Stimulated activated CD4-positive, alpha-beta T cell treated with anti-CD3 and anti-CD28 coated beads, Interleukin-15, amount 100 ng/mL, for 48 hours (primary cell): ENCODE measurements around the gene KLHL29.

ENCODE experiments used
- DNase-seq, 2 donors: peaks; one replicate each; pipeline ENCODE4 v3.0.0-alpha.2; 2020; ENCODE audit warnings: low read depth in 2 of 2

Gene KLHL29

DNA sequence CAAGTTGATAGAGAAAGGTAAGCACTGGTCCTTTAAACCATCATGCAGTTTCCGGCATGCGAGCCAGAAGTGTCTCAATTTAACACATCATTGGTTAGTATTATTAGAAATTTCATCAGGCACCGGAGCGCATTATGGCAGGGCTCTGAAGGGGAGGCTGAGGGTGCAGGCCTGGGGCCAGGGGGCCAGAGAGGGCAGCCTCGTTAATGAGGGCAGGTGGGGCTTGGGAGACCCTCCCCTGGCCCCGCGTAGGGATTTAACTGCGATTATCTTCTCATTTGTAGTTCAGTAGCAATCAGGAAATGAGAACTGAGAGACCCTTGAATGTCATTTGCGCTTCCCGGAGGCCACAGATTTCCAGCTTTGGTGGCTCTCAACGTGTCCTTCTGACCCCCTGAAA lies 246.4 kb downstream of the KLHL29 start:
- DNase-seq = no peak

DNA sequence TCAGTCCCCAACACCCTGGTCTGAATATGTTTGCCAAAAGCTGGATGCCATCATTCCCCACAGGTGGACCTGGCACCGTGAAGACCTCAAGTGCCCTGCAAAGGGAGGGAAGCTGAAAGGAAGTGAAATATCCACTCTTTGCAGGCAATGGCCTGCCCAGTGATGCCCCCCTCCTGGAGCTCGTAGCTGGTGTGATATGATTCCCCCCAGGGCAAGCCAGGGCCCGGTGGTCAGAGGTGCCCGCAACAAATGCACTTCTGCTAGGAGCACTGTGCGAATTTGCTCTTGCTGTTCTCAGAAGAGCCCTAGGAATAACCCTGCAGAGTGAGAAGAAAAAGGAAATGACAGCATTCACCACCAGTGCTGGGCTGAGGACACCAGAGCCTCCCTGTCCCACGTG lies 247.4 kb downstream of the KLHL29 start:
- no peak for DNase-seq

DNA sequence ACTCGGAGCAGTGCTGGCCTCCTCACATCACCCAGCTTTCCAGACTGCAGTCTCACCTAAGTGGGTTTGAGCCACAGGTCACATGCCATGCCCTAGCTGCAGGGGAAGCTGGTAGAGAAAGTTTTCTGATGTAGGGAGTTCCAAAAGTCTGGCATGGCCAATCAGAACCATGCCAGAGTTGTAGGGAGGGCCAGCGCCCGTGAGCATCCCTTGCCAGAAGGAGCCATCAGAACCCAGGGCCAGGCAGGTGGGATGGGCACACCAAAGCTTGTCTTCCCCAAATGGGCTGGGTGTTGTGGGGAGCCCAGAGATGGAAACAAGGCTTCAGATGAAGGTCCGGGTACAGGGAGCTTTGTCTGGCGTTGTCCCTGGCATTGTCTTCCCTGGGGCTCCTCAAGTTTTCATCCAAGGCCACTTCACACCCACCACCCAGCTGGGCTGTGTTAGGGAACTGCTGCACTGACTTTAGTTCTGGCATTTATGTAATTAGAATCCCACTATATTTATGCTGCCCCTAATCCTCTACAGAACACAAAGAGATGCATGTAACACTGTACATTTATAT lies 247.9 kb downstream of the KLHL29 start:
- no peak for DNase-seq

DNA sequence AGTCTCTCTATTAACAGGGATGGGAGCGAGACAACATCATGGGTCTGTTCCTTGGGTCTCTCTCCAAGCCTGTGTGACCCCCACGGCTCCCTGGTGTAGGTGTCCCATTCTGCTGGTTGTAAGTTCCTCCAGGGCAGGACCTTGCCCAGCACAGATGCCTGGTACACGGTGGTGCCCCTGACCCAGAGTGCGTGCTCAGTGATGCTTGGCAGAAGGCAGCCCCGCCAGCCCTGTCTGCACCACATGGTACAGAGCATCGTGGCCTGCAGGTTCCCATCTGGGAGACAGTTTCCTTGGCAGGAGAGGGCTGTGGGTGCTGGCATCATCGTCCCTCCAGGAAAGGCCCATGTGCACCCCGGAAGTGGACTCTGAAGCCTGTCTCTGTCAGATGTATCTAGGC lies 249.0 kb downstream of the KLHL29 start:
- no peak for DNase-seq

DNA sequence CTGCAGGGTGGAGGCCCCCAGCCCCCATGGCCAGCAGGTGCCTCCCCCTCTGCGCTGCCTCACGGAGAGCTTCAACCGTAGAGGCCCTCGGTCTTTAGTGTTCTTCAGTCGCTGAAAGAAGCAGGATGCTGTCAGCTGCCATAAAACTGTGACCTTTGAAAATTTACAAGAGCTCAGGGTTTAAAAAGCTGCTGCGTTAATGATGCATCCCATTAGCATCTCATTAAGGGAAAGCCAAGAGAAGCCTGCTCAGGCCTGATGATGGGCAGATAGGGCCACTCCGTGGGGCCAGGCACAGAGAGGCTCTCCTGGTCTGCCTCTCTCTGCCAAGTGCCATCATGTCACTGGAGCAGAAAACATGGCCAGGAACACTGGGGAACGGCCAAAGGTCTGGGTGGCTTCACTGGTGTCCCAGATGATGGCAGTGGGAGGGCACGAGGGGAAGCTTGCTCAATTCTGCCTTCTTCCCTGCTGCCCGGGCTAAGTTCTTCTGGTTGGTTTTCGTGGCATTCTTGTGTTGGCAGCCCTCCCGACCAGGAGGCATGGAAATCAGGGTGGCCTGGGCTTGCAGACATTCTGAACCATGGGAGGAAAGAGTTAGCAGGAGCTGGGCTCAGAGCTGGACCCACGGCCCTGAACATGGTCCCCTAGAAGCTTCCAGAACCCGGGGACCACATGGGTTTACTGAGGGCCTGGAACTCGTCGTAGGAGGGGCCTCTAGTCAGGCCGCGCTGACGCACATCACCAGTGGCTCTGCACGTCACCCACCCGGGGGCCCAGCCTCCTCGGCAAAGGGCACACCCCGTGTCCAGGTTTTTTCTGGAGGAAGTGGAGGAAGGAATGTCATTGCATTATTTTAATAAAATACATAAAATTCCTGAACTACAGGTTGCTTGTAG lies 250.7 kb downstream of the KLHL29 start:
- DNase-seq = no peak

DNA sequence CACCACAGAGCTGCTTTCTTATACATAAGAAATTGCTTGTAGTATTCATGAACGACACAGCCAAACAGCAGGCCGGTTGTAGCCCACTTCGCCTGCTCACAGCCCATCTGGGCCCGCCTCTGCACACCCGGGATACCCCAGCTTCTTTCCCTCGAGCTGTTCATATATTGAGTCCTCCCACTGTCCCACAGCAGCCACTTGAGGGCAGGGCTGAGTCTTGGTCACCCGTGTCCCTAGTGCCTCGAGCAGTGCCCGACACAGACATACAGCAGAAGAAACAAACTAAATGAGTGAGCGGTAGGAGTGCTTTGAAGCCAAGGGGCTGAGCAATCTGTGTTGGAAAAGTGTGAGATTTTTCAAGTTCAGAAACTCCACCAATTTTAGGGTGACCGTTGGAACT lies 251.4 kb downstream of the KLHL29 start:
- no peak for DNase-seq

DNA sequence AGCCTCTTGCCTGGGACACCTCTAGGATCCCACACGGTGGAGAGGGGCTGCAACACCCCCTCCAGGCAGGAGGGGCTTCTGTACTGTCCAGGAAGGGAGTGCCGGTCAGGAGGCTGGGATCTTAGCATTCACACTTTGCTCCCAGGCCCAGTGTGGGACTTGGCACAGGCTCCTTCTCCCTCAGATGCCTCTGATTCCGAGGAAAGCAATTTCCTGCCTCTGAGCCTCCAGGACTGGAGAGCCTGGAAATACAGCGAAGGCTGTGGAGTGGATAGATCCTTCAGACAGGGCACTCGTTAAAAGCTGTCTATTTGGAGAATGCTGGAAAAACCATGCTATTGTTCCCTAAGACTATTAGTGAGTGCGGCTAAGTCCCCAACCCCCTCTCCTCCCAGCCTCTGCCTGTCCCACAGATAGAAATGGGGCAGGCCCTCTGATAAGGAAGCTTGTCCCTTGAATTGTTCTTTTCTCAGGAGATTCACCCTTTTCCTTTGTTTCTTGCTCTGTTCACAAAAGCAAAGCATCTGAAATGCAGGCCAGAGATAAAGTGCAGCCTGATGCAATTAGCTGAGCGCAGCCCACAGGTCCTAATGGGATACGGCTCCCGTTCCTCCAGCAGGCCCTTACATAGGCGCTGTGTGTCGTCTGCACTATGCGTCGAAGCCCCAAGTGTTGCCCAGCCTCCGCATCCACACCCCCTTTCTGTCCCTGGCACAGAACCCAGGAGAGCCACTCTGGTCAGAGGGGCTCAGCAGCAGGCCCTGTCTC lies 252.2 kb downstream of the KLHL29 start:
- DNase-seq = no peak

DNA sequence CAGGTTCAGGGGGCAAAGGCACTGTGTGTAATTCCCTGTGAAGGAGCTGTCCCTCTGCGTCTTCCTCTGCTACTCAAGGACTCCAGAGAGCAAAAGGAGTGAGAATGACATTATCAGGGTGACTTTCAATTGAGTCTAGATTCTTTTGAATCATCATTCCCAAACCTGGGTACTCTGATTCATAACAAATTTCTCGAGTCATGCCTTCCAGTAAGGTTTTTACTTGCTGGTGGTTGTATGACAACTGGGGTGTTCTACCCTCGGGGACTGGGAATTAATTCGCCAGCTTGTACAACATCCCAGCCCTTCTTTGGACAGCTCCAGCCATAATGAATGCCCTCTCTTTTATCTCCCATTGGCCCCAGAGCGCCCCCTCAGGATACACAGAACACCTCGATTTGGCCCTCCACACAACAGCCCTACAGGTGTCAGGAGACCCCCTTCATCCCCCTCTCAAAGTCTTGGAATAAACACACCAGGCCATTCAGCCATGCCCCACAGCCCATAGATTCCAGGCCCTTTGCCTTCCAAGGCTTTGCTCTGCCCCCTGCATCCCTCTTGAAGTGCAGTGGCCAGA lies 254.5 kb downstream of the KLHL29 start:
- DNase-seq = no peak

DNA sequence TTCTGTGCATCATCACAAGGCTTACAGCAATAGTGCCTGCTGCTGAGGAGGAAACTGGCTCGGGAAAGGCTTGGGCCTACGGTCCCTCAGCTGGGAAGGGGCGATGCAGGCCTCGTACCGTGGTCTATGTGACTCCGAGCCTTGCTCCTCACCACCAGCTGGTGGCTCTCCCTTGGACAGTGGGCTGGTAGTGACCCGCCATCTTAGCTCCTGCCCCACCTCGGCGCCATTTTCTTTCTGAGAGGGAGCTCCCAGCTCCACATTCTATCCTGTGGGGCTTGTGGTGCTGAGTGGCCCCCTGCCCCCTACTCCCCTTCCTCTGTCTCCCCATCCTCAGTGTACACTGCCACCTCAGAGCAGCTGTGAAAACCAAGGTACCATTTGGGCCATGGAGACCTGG lies 255.7 kb downstream of the KLHL29 start:
- DNase-seq = no peak

DNA sequence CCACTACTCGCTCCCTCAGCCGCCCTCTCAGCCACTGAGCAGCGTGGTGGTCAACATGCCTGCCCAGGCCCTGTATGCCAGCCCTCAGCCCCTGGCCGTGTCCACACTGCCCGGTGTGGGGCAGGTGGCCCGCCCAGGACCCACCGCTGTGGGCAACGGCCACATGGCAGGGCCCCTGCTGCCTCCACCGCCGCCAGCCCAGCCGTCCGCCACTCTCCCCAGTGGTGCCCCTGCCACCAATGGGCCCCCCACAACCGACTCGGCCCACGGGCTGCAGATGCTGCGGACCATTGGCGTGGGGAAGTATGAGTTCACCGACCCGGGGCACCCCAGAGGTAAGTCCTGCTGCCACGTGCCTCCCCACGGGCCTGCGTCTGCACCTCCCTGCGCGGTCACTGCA lies 257.5 kb downstream of the KLHL29 start:
- no peak for DNase-seq

DNA sequence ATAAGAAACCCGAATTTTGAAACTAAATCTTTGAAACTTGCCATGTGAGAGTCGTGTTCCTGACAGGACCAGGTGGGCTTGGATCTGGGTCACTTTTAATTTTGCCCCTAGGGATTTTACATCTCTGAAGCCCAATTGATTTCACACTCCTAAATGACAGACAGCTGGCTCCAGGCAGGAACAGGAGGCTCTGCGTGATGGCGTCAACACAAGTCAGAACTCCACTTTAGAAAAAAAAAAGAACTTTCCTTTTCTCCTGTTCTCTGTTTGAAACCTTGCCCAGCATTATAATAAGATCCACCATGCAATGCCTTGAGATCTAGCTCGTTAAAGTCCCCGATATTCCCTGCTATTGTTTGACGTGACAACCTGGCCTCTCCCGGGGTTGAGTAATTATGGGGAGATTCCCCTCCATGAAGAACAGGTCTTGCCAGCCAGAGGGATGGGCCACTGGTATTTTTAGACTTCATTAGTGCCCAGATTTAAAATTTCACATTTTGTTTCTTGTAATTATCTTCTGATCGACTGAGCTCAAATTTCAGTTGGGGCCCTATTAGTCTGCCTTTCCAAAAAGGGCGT lies 260.3 kb downstream of the KLHL29 start:
- DNase-seq = no peak

DNA sequence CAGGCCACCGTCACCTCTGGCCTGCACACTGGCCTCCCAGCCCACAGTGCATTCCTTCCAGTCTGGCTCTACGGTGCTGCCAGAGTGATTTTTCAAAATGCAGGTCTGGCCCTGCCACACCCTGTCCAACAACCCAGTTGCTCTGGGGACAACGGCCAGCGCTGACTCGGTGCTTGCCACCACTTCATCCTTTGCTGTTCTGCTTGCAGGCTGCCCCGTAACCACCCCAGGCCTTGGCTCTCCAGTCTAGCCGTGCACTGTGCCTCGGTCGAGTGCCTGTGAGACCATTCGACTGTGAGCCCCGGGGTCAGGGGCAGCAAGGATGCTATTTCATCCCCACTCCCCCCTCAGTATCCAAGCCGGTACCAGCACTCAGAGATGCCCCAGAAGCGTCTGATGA lies 262.6 kb downstream of the KLHL29 start:
- no peak for DNase-seq

DNA sequence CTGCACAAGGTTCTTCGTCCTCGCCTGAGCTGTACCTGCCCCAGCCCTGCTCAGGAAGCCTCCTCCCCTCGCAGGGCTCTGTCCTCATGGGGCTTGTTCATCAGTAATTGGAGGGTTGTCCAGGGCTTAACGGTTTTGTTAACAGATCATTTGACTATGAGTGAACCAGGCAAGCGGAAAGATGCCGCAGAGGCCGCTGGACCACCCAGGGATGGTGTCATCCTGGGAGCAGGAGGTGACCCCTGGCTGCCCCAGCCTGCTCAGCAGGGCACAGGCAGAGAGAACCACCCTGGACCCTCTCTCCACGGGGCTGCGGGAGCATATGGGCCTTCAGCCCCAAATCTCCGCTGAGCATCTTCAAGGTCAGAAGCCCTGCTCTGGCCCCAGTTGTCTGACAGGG lies 264.3 kb downstream of the KLHL29 start:
- no peak for DNase-seq

DNA sequence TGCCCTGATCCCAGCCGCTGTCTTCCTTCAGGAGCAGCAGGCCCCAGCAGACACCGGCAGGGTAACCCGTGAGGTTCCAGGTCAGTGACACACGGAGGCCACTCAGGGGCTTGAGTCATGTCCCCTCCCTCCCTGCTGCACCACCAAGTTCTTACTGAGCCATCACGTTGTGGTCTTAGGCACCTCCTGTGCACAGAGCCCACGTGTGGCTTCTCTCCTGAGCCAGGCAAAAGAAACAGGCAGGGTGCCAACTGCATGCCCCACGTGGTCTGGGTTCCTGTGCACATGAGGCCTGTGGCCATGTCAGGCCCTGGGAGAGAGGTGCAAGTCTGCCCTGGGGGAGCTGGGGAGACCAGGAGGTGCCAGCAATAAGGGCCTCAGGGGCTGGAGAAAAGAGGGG lies 264.8 kb downstream of the KLHL29 start:
- DNase-seq = no peak

DNA sequence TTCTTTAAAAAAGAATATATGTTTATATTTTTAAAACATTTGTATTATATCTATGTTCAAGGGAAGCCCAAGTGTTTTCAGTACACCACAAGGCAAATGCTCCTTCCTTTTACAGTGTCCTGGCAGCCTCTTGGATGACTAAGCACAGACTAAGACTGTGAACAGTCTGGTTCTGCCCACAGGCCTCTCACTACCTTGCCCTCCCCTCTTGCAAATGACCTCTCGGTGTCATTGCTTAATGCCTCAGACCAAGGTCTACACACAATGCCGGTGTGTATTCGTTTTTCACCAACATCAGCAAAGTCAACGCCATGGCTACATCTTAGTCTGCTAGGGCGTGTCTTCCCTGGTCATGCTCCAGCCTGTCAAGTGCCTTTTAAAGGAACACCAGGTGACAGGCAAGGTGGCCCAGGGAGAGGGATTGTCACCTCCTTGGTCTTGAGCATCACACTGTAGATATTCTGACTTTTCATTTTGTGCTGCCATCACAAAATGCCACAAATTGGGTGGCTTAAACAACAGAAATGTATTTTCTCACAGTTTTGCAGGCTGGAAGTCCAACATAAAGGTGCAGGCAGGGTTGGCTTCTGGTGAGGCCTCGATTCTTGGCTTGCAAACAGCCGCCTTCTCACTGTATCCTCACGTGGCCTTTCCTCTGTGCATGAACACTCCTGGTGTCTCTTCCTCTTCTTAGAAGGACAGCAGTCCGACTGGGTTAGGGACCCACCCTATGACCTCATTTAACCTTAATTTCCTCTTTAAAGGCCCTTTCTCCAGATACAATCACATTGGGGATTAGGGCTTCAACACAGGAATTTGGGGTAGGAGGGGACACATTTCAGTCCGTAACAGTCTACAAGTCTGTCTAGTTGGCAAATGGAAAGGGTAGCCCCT lies 266.5 kb downstream of the KLHL29 start:
- no peak for DNase-seq

DNA sequence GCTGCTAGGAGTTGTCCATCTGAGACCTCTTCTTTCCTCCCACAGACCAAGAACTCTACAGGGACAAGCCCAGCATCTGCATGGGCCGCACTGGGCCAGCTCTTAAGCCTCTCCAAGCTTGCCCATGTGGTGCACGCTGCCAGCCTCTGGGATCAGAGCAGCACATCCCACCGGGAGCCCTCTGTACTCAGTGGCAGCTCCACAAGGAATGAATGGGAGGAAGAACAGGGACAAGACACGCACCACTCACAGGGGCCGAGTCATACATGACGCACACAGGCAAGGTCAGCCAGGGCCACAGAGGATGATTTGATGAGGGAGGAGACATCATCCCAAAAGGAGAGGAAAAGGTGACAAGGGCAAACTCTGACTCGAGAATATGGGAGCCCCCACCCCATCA lies 268.3 kb downstream of the KLHL29 start:
- DNase-seq = no peak

DNA sequence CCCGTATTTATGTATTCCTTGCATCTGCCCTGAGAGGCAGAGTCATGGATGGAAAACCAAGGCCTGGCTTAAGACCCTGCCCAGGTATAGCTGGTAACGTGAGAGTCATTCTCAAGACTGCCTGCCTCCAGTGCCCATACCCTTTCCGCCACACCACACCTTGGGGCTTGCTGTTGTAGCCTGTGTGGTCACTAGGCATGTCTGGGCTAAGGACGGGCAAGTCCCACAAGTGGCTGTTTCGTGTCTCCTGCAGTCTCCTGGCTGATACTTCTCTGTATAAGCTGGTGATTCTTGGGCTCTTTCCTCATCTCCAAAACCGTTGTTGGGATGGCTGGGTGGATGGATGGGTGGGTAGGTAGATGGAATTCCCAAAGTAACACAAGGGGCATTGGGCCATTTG lies 269.8 kb downstream of the KLHL29 start:
- DNase-seq = no peak

DNA sequence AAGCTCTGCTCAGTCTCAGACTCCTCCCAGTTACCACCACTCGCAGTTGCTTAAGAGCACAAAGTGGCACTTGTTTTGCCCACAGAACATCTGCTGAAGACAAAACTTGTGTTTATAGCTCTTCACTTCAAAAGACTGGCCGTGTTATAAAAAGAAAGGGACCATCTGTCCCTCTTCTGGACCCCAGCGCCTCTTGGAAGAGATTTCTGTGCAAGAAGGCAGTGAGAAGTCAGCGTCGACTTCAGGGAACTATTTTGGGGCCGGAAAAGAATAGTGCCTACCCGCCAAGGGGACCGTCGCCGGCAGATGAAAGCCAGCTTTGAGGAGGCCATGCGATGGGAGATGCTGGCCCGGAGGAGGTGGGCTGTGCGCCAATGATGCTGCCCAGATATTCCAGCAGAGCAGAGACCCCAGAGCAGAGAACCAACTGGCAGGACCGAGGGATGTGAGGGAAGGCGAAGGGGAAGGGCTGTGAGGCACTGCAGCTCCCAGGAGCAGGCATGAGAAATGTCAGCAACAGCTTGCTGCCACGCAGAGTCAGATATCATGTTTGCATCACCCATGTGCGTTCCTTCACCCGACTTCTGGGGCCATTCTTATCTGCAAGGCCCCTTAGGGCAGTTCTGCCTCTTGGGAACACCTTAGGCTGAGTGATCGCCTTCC lies 271.1 kb downstream of the KLHL29 start:
- no peak for DNase-seq

DNA sequence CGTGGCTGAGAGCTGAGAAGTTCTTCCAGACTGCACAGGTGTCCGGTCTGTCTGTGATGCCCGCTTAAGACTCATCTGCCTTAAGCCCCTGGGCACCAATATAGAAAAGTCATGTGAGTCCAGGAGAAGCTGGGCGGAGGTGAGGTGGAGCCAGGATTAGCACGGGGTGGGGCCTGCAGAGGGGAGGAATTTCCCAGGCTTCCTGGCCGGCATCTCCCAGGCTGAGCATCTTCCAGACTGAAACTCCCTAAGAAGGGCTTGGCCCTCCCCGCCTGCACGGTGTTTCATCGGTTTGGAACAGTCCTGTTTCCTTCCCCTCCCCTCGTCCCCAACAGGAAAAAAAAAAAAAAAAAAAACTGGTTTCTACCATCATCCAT lies 271.6 kb downstream of the KLHL29 start:
- no peak for DNase-seq

DNA sequence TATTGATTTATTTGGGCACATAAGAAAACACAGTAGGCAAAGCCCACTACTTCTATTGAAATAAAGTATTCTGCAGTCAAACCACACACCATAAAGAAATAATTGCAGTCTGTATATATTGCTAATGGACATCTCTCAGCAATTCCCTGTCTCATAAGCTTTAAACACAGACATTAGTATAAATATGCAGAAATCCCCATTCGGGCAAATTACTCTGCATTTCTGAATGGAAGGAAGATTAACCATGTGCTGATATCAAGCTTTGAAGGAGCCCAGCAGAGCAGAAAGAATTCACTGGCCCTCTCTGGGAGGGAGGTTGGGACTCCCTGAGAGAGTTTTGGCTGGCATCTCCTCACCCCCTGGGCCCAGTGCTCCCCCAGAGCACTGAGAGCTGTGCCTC lies 272.4 kb downstream of the KLHL29 start:
- DNase-seq = no peak

DNA sequence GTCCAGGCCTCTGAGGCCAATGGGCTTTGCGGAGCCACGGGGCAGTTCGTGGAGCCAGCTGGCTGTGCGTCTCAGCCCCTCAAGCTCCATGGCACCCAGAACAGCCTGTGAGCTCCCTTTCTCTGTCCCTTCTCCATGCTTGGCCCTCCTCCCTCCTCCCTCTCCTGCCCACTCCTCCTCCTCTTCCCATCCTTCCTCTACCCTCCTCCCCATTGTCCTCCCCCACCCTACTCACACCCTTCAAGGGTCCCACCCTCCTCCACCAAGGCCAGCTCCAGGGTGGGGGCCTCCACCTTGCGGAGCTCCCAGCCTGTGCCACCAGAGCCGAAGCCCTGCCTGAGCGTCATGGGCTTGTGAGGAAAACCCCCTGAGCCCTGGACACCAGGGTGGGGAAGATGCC lies 273.0 kb downstream of the KLHL29 start:
- no peak for DNase-seq
